Suppressor macrophage (primary cell): Measurements from ENCODE around the gene GULP1.

Source experiments
- DNase-seq, 4 experiments: peaks; one replicate each; pipeline ENCODE4 v3.0.0-alpha.2; 2020 to 2022

Gene GULP1

GRCh38 chr2:188475945-188476344, 184.3 kb downstream of the GULP1 start:
- DNase-seq, result no peak

DNA sequence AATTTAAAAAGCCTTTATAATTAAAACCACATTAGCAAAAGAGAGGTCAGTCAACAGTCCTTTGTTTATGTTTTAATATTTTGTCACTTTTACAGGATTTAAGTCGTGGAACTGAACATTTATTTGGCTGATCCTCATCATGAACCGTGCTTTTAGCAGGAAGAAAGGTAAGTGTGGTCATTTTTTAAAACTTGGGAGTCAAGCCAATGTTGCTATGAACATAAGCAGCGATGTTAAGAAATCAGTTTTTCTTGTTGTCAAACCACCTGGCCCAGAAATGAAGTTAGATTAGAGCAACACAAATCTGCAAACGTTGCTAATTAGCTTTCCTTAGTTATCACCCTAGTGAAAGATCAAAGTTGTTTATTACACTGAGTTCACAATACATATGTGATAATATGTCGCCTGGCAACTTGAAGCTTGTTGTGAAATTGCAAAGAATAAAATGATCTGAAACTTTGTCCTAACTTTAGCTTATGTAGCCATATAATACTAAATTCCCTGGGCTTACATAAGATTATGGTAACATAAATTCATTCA, 186.0 kb downstream of the GULP1 start:
- no peak for DNase-seq

DNA sequence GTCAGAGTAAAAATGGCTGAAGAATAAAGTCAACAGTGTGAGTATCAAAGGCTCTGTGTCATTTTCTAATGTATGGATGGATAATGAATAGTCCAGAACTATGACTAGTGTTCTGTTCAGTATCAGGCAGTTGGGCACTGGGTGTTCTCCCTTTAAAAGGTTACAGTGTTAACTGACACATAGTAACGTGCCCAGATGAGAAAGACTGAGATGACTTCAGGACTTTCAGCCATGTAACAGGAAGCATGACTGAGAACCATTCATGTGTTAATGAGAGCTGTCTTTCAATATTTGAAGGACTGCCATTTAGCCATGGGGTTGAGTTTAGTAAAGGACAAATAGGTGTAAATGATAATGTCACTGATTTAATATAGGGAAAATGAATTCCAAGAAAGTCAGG, 187.1 kb downstream of the GULP1 start:
- DNase-seq, result peak in 1 of 4 experiments; percentile 1

DNA sequence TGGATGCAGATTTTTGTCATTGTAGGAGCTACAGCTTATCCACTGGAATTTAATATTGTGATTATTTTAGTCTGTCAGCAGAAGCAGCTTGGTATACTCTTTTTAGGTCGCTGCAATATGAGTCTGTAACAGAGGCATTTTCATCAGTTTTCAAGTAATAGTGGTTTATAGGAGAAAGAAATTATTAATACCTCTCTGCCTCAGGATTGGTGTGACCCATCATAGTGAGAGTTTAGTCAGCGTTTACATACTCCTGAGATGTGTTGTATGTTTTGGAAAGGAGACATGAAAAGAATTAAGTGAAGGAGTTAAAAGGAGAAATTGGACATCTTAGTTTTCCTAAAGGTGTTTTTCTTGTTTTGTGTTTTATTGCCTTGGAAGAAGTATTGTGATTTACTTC, 189.8 kb downstream of the GULP1 start:
- DNase-seq, result no peak

DNA sequence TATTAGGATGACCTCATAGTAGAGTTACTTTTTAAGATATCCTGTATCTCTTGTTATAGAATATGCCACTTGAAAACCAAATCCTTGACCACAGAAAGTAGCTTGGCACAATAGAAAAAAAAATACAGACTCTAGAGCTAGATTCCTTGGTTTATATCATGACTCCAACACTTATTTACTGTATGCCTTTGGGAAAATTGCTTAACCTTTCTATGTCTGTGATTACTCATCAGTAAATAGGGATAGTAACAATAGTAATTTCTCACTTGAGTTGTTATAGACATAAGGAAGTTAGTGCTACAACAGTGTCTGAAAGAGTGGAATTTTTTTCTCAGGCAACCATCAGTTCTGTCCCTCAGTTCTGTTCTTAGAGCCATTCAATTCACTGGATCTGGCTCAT, 193.8 kb downstream of the GULP1 start:
- no peak for DNase-seq

- no peak for DNase-seq
These were observed 201.1 kb downstream of the GULP1 start for GRCh38 chr2:188492751-188493150.

- no peak for DNase-seq
These were observed 203.2 kb downstream of the GULP1 start for GRCh38 chr2:188494906-188495305.

DNA sequence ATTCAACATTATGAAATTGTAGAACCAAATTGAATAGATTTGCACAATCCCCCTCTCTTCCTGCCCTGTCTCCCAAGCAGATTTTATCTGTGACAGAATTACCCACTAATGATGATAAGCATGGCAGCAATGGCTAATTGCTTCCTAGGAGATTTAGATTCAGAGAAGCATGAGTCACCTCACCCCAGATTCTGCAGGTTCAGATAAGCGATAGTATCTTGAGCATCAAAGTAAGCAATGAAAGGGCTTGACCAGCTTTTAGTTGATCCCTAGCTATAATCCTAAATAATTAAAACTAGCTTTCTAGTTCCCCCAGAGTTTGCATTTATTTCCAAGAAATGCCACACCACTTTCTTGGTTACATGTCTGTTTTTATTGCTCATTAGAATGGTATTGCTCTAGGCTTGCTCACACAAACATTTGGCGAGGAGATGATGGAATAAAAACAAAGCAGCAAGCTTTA, 204.3 kb downstream of the GULP1 start:
- DNase-seq, result no peak

- DNase-seq, result no peak
These were observed 206.1 kb downstream of the GULP1 start for GRCh38 chr2:188497726-188498125.

- DNase-seq, result no peak
These were observed 212.3 kb downstream of the GULP1 start for GRCh38 chr2:188503975-188504374.

GRCh38 chr2:188506843-188507242, 215.2 kb downstream of the GULP1 start:
- DNase-seq, result no peak

DNA sequence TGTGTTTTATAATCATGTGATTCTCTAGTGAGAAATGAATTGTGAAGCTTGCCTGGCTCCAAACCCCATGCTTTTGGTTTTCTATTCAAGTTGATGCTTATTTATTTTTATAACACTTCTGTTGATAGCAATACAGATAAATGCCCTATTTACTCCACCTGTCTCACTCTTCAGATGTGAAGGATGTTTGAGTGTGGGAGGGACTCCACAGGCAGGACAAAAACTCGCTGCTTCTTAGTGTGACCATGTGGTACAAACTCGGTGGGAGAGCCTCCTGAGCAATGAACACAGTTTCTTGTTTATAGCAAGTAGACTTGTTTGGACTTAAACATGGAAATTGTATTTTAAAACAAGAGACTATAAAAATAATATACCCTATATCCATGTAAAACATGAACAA, 219.7 kb downstream of the GULP1 start:
- DNase-seq, result no peak

GRCh38 chr2:188512456-188512855, 220.8 kb downstream of the GULP1 start:
- DNase-seq, result peak; percentile 3 to 61 (median 30)

GRCh38 chr2:188515918-188516317, 224.2 kb downstream of the GULP1 start:
- no peak for DNase-seq

- DNase-seq, result no peak
These were observed 226.0 kb downstream of the GULP1 start for GRCh38 chr2:188517549-188518215.

DNA sequence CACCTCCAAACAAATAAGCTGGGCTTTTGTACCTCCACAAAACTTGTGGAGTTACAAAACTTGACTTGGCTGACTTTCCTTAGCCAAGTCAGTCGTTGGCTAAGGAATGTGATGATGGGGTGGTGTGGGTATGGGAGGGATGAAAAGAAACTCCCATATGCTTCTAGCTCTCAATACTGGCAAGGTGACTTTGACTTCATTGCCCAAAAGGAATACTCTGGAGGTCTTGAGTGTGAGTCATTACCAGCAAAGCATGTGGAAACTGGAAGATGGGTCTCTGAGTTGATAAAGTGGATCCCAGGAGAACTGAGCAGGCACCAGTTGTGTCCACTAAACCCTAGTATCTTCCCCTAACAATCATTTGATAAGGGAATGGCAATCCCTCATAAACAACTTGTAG, 226.7 kb downstream of the GULP1 start:
- no peak for DNase-seq

- no peak for DNase-seq
These were observed 227.5 kb downstream of the GULP1 start for GRCh38 chr2:188519136-188519535.

DNA sequence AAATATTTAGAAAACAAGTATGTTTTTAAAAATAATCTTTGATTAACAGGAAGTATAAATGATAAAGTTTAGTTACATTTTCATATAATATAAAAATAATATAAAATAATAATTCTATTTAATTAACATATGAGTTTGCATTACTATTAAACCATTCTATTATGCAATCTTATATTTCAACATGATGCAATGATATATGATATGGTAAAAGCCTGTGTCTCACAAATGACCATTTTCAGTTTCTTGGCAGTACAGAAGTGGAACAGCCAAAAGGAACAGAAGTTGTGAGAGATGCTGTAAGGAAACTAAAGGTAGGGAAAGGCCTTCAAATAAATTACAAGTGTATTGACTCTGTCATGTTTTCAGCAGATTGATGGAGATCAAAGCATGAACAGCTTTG, 230.8 kb downstream of the GULP1 start:
- DNase-seq, result no peak

- DNase-seq, result no peak
These were observed 232.2 kb downstream of the GULP1 start for GRCh38 chr2:188523919-188524318.

DNA sequence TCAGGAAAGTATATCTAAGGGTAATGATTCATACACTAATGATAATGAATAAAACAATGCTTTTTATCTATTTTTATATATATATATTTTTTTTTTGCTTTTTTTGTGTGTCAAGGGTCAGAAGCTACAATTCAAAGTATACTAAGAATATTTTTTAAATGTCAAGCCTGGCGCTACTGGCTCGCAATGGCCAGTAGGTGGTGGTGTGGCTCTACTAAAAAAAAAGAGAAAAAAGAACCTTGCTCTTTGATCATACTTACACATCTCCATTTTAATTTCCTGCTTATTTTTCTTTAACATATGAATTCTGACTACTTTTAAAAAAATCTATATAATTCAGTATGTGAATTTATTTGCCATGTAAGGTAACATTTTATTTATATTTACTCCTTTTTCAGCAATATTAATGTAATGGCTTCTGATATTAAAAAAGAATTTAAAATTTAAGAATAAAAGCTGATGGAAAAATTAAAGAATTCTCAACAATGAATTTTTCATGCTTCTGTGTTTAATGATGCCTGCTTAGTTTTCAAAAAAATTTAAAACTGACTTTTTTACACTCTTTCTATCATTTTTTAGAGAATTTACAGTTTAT, 232.9 kb downstream of the GULP1 start:
- DNase-seq, result peak; percentile 54 to 62 (median 58)

GRCh38 chr2:188526701-188527100, 235.0 kb downstream of the GULP1 start:
- no peak for DNase-seq

GRCh38 chr2:188527141-188527540, 235.5 kb downstream of the GULP1 start:
- no peak for DNase-seq

- no peak for DNase-seq
These were observed 235.9 kb downstream of the GULP1 start for GRCh38 chr2:188527581-188527993.

GRCh38 chr2:188529710-188530109, 238.0 kb downstream of the GULP1 start:
- DNase-seq, result no peak
